GM18858 (cell line): ENCODE data around the gene MOSPD2.

Experiments used
- ATAC-seq: cut with Tn5 transposase; IDR thresholded peaks from one replicate; pipeline ENCODE4 v1.9.1; 2021; ENCODE audit not compliant: unreplicated experiment

Gene MOSPD2

DNA sequence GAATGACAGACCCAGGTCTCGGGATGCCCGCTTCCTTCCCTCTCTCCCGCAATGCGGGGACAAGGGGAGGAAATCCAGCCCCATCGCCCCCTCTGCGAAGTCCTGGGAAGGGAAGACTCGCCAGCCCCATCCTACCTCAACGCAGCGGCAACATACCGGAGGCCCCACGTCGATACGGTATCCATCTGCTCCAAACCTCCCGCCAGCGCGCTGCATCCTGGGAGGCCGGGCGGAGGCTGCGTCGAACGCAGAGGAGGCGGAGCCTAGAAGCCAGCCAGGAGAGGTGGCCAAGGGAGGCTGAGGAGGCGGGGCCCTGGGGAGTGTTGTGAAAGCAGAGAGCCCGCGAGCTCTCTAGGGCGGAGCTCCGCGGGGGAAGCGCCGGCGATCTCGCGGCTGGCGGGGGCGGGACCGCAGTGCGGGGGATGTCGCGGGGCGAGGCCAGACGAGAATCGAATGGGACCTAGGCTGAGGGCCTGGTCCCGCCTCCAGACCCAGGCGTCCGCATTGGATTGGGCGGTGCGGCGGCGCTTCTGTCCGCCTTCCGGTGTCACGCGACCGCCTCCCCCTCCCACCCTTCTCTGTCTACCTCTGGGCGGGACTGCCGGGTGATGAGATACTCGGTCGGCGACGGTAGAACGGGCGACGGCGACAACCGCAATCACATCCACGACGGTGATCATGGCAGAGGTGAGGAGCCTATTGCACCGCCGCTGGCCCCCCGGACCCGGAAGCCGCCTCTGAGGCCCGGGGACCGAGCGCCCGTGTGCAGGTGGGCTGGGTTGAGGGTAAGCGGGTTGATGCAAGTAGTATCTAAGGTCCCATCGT is at the start of gene MOSPD2, which contains the start of gene FANCB:
Gene MOSPD2, plus strand, starts transcription at position 571 of the 825 bp plus-strand sequence. Its CDS starts 108 bp downstream, at position 679.
Gene FANCB, minus strand, starts transcription at position 219 of the 825 bp plus-strand sequence. CDS start 7,559 bp downstream, outside the sequence.
- peak; percentile 93 for ATAC-seq

DNA sequence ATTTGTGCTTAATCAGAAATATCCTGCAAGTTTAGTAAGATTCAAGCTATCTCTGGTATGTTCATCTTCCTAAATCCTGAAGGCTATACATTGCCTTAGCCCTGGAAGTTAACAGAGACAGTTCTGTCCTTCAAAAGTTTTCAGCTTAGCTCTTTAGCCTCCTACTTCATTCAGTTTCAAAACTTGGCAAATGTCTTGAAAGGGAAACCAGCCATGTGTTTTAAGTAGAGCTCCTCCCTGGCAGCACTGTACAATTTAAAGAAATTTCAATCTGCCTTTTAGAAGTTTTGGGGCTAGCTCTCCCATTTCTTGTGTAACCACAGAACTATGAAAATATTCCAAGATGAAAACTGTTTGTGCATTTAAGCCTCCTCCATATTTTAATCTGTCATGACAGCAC is 47.4 kb upstream of the MOSPD2 start:
- ATAC-seq, result no peak

DNA sequence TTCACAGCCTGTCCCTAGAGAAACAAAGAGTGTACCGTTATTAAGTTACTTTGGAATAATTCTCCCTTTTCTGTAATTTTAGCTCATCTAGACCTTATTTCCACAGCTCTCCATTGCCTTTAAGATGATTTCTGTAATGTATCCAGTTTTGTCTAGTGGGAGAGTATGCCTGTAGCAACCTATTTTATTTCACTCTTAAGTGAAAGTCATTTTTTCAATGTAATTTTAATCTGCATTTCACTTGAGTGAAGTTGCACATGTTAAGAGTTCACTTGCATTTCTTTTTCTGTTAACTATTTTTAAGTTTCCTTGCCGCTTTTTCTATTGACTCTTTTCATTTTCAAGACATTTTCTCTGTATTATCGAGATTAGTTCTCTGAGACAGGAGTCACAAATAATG is 46.9 kb upstream of the MOSPD2 start:
- ATAC-seq, result no peak

DNA sequence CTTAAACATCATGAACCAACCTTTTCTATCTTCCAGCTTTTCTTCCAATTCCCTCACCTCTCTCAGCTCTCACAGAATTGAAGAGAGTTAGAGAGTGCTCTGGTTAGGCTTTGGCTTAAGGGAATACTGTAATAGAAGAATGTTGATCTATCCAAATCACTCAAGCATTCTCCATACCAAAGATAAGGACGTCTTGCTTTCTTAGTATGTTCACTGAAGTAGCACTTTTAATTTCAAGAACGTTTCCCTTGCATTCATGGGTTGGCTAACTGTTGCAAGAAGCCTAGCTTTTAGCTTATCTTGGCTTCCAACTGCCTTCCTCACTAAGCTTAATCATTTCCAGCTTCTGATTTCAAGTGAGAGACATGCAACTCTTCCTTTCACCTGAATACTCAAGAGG is 43.6 kb upstream of the MOSPD2 start:
- no peak for ATAC-seq

DNA sequence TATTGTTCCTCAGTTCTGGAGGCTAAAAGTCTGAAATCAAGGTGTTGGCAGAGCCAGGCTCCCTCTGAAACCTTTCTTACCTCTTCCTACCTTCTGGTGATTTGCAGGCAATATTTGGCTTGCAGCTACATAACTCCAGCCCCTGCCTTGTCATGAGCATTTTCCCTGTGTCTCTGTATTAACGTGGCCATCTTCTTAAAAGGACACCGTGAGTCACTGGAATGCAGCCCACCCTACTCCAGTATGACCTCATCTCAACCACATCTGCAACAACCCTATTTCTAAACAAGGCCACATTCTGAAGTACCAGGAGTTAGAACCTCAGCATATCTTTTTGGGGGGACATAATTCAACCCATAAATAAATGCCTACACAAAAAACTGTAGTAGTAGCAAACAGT is 41.1 kb upstream of the MOSPD2 start:
- ATAC-seq, result no peak

- no peak for ATAC-seq
Measured at GRCh38 chrX:14832586-14832985, 40.6 kb upstream of the MOSPD2 start.

DNA sequence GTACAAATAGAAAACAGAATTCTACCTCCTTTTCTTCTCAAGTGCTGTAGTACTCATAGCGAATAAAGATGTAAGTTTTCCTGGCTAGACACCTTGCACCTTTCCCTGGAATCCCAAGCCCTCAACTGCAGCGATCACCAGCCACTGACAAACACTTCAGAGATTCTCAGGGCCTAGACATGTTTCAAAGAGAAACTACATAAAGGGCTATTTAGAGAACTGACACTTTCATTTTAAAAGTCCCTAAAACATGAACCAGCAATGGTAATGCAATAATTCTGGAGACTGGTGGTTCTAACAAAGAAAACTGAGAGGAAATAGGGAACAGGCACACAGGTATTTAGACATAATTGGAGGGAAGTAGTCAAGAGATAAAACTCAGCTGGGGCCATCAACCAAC is 36.1 kb upstream of the MOSPD2 start:
- ATAC-seq, result no peak

- no peak for ATAC-seq
Measured at GRCh38 chrX:14843666-14844065, 29.6 kb upstream of the MOSPD2 start.

DNA sequence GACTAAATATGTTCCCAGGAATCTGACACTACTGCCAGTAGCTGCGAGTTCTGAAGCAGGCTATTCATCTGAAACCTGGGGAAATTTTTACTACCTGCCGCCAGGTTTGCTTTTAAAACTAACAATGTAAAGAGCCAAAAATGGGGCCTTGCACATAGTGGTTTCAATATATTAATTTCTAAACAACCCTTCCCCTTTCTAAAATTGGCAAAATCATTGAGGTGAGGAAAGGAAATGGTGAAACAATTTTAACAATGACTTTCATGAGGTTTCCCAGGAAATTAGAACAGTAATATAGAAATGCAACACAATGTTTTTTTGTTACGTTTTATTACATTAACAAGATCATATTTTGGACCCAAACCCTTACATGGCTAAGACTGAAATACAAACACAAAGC is 21.7 kb upstream of the MOSPD2 start:
- ATAC-seq, result no peak

DNA sequence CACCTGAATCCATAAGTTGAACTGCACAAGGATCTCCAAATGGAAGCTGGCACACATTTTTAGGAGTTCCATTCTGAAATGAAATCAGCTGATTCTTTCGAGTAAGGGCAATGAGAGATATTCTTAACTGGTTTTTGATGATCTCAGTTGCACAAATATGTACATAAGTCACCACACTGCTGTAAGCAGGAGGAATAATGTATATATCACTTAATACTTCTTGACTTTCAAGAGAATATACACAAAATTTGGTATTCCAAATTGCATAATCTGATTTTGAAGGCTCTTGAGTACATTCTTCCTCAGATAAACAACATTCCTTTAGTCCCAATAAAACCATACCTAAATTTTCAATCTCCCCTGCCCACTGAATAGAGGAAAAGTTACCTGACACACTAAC is 8.6 kb upstream of the MOSPD2 start:
- ATAC-seq, result no peak

DNA sequence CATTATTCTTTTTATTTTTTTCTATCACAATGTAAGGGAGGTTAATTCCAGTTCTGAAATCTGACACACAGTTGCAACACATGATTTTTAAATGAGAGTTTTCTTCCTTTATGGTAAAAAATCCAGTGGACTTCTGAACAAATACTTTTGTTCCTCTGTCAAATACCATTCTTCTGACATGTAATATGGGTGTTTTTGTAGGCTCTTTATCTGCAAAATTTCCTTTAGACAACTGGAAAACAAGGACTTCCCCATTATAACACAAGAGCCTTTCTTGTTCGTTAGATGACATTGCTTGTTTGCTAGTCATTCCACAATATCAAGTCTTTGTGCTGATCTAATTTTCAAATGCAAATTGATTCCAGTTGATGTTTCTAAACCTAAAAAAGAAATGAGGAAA is 8.0 kb upstream of the MOSPD2 start:
- ATAC-seq, result no peak

- ATAC-seq, result no peak
Measured at GRCh38 chrX:14871767-14872166, 1.5 kb upstream of the MOSPD2 start.

DNA sequence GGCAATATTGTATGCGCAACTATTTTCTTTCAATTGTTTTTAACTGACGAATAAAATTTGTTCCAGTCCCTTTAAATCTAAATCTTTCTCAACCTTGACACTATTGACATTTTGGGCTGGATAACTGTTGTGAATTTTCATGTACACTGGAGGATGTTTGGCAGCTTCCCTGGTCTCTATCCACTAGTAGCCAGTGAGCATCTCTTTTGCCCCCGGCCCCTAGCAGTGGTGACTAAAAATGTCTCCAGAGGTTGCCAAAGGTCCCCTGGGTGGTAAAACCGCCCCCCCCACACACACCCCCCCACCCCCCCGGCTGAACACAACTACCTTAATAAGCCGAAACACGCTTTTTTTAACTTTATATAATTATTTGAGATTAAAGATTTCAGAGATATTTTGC is 866 bp upstream of the MOSPD2 start:
- no peak for ATAC-seq

- ATAC-seq, result no peak
Measured at GRCh38 chrX:14873676-14874049, 442 bp downstream of the MOSPD2 start.

- ATAC-seq, result no peak
Measured at GRCh38 chrX:14875624-14876023, 2.4 kb downstream of the MOSPD2 start.

GRCh38 chrX:14883826-14884225 is 10.6 kb downstream of the MOSPD2 start:
- no peak for ATAC-seq

DNA sequence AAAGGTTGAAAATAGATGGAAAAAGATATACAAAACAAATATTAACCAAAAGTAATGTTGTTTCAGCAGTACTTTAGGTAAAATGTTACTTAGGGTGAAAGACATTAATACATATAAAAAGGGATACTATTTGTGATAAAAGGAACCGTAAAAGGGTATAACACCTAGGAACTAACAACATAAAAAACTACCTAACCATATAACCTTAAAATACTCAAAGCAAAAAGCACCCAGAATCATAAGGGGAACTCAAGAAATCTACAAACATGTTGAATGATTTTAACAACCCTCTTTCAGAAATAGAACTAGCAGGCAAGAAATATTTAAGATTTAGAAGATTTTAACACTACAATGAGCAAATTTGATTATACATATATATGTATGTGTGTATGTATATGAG is 11.5 kb downstream of the MOSPD2 start:
- ATAC-seq, result no peak

DNA sequence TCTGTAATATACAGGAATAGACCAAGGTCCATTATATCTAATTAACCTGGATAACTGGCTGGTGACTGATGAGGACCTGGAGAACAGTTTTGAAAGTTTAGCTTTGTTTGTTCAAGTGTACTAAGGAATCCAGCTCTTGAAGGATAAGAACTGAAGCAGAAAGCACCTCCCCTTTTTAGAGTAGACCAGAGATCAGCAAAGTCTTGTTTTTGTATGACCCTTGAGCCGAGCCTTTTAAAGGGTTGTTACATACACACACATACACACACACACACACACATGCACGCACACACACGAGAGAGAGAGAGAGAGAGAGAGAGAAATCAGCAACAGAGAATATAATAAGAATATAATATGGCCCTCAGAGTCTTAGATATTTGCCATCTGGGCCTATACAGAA is 13.0 kb downstream of the MOSPD2 start:
- ATAC-seq, result no peak

- no peak for ATAC-seq
Measured at GRCh38 chrX:14896273-14896672, 23.1 kb downstream of the MOSPD2 start.

DNA sequence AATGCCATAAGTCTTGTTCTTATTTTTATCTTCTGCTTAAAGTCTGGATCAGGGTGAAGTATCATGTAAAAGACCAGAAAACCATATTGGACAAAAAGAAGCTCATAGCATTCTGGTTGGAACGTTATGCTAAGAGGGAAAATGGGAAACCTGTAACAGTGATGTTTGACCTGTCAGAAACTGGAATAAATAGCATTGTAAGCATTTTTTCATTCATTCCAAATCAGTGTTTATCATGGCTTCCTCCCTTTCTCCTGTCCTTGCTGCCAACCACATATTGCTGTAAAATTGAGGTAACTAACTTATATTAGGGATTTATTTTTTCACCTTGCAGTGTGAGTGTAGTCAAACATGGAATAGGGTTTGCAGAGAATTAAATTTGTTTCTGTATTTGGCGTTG is 23.8 kb downstream of the MOSPD2 start:
- no peak for ATAC-seq

GRCh38 chrX:14899607-14900006 is 26.4 kb downstream of the MOSPD2 start:
- ATAC-seq, result peak; percentile 77

DNA sequence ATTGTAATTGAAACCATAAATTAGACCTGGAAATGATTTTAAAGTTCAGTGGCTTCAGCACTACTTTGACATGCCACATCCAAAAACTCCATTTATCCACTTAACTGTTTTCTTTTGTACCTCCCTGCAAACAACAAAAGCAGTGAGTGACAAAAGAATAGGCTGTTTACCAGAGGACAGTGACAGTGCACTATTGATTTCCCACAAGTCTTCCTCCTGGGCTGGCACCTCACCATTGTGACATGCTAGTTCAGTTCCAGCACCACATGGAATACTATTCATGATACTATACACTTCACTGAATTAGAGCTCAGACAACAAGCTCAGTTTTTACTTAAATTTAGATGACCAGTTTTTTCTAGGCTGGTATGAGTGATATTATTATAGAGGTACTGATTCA is 29.3 kb downstream of the MOSPD2 start:
- ATAC-seq, result no peak

GRCh38 chrX:14903891-14904290 is 30.7 kb downstream of the MOSPD2 start:
- no peak for ATAC-seq
